GM10266 (cell line): ENCODE data around the gene LRRC32.

Source experiments
- DNase-seq: peaks from one replicate; pipeline ENCODE4 v3.0.0; 2012; ENCODE audit errors: extremely low spot score
- TF ChIP-seq, protein P1 (sequence below): IDR thresholded peaks from 2 replicates; pipeline ENCODE4 v1.5.1; 2012; ENCODE audit warnings: mild to moderate bottlenecking, low read depth; ENCODE audit not compliant: control insufficient read depth, insufficient read depth; ENCODE audit errors: missing control alignments

LRRC32 gene

DNA sequence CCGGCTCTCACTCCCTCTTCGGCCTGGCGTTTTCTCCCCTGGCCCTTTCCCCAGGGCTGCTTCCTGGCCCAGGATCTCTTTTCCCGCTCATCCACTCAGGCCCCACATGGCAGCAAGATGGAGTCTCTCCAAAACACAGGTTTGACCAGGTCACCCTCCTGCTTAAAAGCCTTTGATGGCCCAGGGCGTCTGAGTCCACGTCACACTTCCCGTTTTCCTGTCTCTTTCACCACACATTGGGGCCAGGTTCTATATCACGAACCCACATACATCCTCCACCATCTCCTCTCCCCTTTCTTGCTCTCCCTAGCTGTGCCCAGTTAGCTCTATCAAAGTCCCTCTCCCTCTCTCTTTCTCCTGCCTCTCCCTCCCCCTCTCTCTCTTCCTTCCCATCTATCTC lies 7.8 kb upstream of the LRRC32 start:
- DNase-seq: no peak
- TF ChIP-seq, protein P1, sequence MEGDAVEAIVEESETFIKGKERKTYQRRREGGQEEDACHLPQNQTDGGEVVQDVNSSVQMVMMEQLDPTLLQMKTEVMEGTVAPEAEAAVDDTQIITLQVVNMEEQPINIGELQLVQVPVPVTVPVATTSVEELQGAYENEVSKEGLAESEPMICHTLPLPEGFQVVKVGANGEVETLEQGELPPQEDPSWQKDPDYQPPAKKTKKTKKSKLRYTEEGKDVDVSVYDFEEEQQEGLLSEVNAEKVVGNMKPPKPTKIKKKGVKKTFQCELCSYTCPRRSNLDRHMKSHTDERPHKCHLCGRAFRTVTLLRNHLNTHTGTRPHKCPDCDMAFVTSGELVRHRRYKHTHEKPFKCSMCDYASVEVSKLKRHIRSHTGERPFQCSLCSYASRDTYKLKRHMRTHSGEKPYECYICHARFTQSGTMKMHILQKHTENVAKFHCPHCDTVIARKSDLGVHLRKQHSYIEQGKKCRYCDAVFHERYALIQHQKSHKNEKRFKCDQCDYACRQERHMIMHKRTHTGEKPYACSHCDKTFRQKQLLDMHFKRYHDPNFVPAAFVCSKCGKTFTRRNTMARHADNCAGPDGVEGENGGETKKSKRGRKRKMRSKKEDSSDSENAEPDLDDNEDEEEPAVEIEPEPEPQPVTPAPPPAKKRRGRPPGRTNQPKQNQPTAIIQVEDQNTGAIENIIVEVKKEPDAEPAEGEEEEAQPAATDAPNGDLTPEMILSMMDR: no peak

DNA sequence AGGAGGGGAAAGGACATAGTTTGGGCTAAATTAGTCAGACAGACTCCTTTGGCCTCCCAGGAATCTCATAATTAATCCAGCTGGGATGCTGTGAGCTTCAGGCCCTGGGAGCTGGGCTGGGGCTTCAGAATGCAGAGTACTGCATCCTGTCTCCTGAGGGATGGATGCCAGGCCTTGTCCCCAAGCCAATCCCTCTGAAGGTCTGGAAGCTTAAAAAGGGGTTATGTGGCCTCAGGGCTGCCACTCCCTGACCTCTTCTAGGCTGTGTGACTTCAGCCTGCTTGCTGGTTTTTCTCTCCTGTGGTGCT lies 6.9 kb upstream of the LRRC32 start:
- TF ChIP-seq, protein P1: no peak
- DNase-seq: no peak

DNA sequence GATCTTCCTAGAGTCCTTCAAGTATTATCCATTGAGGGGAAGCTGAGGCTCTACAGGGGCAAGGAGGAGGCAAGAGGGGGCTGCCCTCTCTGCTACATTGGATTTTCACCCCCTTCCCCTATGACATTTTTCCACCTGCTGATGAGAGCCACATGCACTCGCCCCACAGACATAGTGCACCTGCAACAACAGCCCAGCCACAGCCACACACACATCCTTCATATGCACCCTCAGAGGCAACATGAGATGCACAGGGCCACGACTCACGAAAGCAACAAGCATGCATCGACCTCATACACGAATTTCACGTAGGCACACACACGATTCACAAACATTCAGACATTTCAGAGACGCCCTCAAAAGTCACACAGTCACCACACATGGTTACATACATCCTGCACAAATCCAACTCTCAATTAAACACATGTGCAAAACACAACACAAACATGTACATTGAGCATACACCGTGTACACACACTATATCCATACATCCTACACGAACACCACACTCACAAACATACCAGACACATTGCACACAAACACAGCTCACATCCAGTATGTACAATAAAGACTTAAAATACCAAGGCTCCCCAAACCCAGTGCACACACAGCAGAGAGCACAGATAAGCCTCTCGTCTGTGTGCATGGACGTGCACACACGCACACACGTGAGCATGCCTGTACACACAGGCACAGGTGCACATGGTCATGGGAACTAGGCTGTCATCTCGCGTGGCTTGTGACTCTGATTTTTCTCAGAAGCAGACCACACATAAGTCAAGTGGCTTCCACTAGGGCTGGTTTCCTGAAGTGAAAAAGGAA lies 6.3 kb upstream of the LRRC32 start:
- DNase-seq: no peak
- TF ChIP-seq, protein P1: no peak

DNA sequence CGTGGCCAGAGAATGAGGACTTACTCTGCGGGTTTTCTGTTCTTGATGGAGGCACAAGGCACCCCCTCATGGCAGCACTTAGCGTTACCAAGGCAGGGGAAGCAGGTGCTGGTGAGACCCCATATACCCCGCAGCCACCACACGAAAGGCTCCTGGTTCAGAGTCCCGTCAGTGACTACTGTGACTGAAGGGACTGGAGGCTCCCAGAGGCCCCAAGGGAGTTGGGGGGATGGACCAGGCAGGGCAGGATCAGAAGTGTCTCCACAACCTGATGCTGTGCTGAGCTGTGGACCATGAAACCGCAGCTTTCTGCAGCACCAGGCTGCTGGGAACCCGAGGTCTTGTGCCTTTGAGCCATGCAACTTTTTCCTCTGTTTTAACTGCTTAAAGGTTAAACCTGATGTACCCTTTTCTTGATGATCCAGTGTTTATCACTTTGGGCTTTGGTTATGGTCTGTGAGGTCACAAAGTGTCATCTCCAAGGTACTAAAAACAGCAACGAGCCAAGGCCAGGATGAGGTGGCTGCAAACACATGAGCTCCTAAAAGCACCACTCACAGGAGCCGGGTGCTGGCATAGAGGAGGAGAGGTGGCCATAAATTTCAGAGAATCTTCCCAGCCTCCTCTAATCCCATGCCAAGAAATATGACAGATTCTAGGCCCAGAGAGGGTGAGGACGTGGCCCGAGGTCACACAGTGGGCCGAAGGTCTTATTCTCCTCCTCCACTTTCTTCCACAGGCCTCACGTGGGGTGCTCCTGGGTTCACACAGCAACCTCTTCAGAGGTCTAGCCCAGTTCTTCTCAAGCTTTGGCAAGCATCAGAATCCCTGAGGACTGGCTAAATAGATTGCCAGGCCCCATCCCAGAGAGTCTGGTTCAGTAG lies 4.2 kb upstream of the LRRC32 start:
- TF ChIP-seq, protein P1: peak; percentile 18
- DNase-seq: peak; percentile 52

DNA sequence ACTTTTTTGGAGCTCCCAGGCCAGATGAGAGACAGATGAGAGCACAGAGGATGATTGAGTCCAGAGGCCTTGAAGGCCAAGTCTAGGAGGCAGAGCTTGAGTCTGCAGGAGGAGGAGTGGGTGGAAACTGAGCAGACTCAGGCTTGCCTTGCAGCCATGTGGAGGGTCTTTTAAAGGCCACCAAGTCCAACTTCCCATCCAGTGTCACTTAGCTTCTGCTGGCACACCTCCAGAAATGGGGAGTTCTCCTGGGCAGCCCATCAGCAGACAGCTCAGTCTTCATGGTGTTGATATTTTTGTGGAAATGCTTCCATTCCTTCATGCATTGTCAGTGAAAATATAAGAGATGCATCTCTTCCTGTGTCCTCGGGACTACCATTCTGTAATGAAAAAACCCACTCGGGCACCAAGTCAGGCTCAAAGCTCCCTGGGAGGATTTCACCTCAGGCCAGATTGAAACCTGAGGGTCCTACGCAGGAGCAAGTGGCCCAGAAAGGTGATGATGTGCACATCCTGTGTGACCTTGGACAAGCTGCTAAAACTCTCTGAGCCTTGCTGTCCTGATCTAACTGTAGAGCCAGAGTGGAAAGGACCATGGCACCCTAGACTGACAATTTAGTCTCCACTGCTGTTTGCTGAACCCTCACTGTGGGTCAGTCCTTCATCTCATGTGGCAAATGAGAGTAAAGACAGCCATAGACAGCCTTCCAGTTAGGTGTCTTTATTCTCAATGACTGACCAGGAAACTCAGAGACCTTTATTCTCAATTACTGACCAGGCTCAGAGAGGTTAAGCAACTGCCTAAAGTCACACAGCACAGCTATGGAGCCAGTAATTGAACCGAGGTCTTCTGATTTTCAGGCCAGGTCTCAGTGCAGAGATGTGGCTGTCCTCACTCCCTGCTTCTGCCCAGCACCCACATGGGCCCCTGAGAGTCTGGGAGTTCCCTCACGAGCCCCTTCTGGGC lies 2.9 kb upstream of the LRRC32 start:
- TF ChIP-seq, protein P1: no peak
- no peak for DNase-seq

DNA sequence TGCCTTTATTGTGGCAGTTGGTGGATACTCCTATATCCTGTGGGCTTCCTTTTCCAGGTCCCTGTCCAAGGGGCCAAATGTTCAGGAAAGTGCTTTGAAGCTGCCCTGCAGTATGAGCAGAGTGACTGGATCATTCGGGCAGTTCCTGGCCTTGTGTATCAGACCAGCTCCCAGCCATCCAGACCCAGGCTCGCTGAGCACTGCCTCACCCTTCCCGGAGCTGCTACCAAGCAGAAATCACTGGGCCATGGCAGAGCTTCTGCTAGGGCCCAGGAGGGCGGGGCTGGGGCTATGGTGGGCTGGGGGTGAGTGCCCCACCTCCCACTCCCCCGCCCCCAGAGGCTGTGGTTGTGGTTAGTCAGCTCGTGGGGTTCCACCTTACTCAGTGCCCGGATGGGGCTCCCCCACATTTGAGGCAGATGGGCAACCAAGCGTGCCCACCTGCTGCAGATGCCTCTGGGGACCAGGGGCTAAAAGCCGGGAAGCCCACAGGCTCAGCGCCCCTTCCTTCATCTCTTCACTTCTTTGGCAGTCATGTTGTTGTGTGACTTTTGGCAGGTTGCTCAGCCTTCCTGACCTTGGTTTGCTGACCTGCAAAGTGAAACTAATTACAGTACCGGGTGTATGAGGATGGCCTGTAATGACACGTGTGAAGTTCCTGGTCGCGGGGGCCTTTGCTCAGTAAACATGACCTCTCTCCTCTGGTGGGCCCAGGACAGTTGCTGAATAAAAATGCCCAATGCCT lies 2.1 kb upstream of the LRRC32 start:
- DNase-seq: peak; percentile 75
- TF ChIP-seq, protein P1: no peak
